HCT116 (cell line): ENCODE measurements around the gene PCDHB14. TPM values are rescaled to one million over a fixed set of nuclear protein-coding genes. Genes with fewer than 3 reads are reported as not detected.

Experiments used
- ATAC-seq: fragments of 200-7000 bp; cut with Tn5 transposase; 2 replicates; pipeline ENCODE4 v1.9.1; 2020; ENCODE audit warnings: mild to moderate bottlenecking, moderate library complexity
- BruUV-seq: library from RNA; stranded (reverse); fragments of 400-500 nt; replicated peaks from 2 replicates; lab custom pipeline; 2021; lab: Mats Ljungman, UMichigan
- CTCF ChIA-PET: fragments of 300-600 bp; sonication (Branson Sonifier 250); formaldehyde crosslinking; loops from one replicate; lab custom pipeline; 2021; ENCODE audit warnings: antibody characterized with exemption; lab: Charles Lee
- POLR2A ChIA-PET: fragments of 300-600, 350-600 bp; sonication (Branson Sonifier 250); formaldehyde crosslinking; loops from one replicate; lab custom pipeline; 2021; ENCODE audit warnings: antibody characterized with exemption; lab: Charles Lee
- RAD21 ChIA-PET, 2 experiments: fragments of 300-600 bp; sonication (Branson Sonifier 250); formaldehyde crosslinking; loops; one replicate each; lab custom pipeline; 2023; ENCODE audit warnings: low total read pairs in 2 of 2; ENCODE audit not compliant: uncharacterized antibody in 2 of 2, unreplicated experiment in 2 of 2, low non-redundant PET in 1 of 2; lab: Charles Lee
- DNase-seq: peaks from one replicate; pipeline ENCODE4 v3.0.0-alpha.2; 2010; ENCODE audit warnings: low read depth, low spot score
- H2AFZ ChIP-seq: fragments of 200-600 bp; shearing (Covaris generic), sonication (generic); 2 replicates; pipeline ENCODE4 v1.6.1; 2017; ENCODE audit warnings: low read depth, mixed run types, mixed read lengths, antibody characterized with exemption, low read length; ENCODE audit not compliant: poor library complexity, severe bottlenecking
- H3K27ac ChIP-seq: 2 replicates; pipeline ENCODE4 v1.5.1; 2012; ENCODE audit warnings: low read depth, low read length
- H3K27me3 ChIP-seq: fragments of 200-600 bp; sonication (generic); 2 replicates; pipeline ENCODE4 v1.6.1; 2016; ENCODE audit warnings: mixed run types, low read length, mixed read lengths; ENCODE audit not compliant: insufficient read depth
- H3K36me3 ChIP-seq, 2 experiments: fragments of 200-500 bp in 1 of 2; fragments of 200-600 bp in 1 of 2; sonication (Bioruptor generic) in 1 of 2; sonication (generic) in 1 of 2; 2 replicates each; pipeline versions ENCODE4 v1.5.1 to v1.6.1; 2014 to 2016; ENCODE audit warnings: low read length in 2 of 2, inconsistent platforms in 1 of 2, mixed read lengths in 1 of 2, mixed run types in 1 of 2; ENCODE audit not compliant: insufficient read depth in 2 of 2, control insufficient read depth in 1 of 2
- H3K4me1 ChIP-seq, 2 experiments: fragments of 200-600 bp in 1 of 2; sonication (generic) in 1 of 2; 2 replicates each; pipeline versions ENCODE4 v1.5.1 to v1.6.1; 2012 to 2017; ENCODE audit warnings: low read length in 2 of 2, inconsistent platforms in 1 of 2, mild to moderate bottlenecking in 1 of 2, mixed read lengths in 1 of 2, mixed run types in 1 of 2, moderate library complexity in 1 of 2; ENCODE audit not compliant: insufficient read depth in 2 of 2, control insufficient read depth in 1 of 2
- H3K4me2 ChIP-seq: fragments of 200-600 bp; sonication (generic); 2 replicates; pipeline ENCODE4 v1.6.1; 2017; ENCODE audit warnings: mixed run types, low read length, mixed read lengths
- H3K4me3 ChIP-seq, 2 experiments: fragments of 200-600 bp in 1 of 2; sonication (generic) in 1 of 2; replicated peaks in 1 of 2; 2 replicates each; pipeline ENCODE4 v1.5.1; 2011 to 2016; ENCODE audit warnings: low read length in 2 of 2, control low read depth in 1 of 2, low read depth in 1 of 2, mild to moderate bottlenecking in 1 of 2, mixed read lengths in 1 of 2, mixed run types in 1 of 2
- H3K79me2 ChIP-seq: fragments of 200-600 bp; sonication (generic); 2 replicates; pipeline ENCODE4 v1.6.1; 2017; ENCODE audit warnings: mild to moderate bottlenecking, mixed run types, low read length, moderate library complexity, mixed read lengths; ENCODE audit not compliant: insufficient read depth
- H3K9ac ChIP-seq: fragments of 200-600 bp; sonication (generic); 2 replicates; pipeline ENCODE4 v1.6.1; 2016; ENCODE audit warnings: low read length, mixed read lengths
- H3K9me2 ChIP-seq: fragments of 200-600 bp; sonication (generic), shearing (Covaris generic); 2 replicates; pipeline ENCODE4 v1.6.1; 2017; ENCODE audit warnings: mixed run types, mild to moderate bottlenecking, moderate library complexity; ENCODE audit not compliant: insufficient read depth
- H3K9me3 ChIP-seq, 2 experiments: fragments of 200-500 bp in 1 of 2; fragments of 200-600 bp in 1 of 2; sonication (Bioruptor generic) in 1 of 2; sonication (generic) in 1 of 2; 2 replicates each; pipeline ENCODE4 v1.6.1; 2014 to 2017; ENCODE audit warnings: low read length in 2 of 2, mixed read lengths in 2 of 2, inconsistent platforms in 1 of 2, low read depth in 1 of 2, mild to moderate bottlenecking in 1 of 2, mixed run types in 1 of 2, moderate library complexity in 1 of 2; ENCODE audit not compliant: control insufficient read depth in 1 of 2, insufficient read depth in 1 of 2
- H4K20me1 ChIP-seq: fragments of 200-600 bp; sonication (generic), shearing (Covaris generic); 2 replicates; pipeline ENCODE4 v1.6.1; 2017; ENCODE audit warnings: mixed run types, mild to moderate bottlenecking, moderate library complexity; ENCODE audit not compliant: insufficient read depth
- CEBPB ChIP-seq: IDR thresholded peaks from 2 replicates; pipeline ENCODE4 v1.6.1; 2012; ENCODE audit warnings: low read depth
- ELF1 ChIP-seq: IDR thresholded peaks from 2 replicates; pipeline ENCODE4 v1.6.1; 2012; ENCODE audit warnings: low read depth, borderline replicate concordance
- EZH2 ChIP-seq: fragments of 200-600 bp; sonication (generic); IDR thresholded peaks from 2 replicates; pipeline ENCODE4 v1.6.1; 2017; ENCODE audit warnings: antibody characterized with exemption, mixed run types
- EZH2phosphoT487 ChIP-seq: fragments of 200-600 bp; IDR thresholded peaks from 2 replicates; pipeline ENCODE4 v1.6.1; 2018; ENCODE audit warnings: antibody characterized with exemption, borderline replicate concordance
- FOSL1 ChIP-seq: IDR thresholded peaks from 2 replicates; pipeline ENCODE4 v1.6.1; 2012; ENCODE audit warnings: low read depth
- RAD21 ChIP-seq: IDR thresholded peaks from 2 replicates; pipeline ENCODE4 v1.6.1; 2012; ENCODE audit warnings: low read depth, mild to moderate bottlenecking
- SIN3A ChIP-seq: IDR thresholded peaks from 2 replicates; pipeline ENCODE4 v1.6.1; 2012; ENCODE audit warnings: low read depth
- SP1 ChIP-seq: IDR thresholded peaks from 2 replicates; pipeline ENCODE4 v1.6.1; 2012; ENCODE audit warnings: low read depth
- SRF ChIP-seq: IDR thresholded peaks from 2 replicates; pipeline ENCODE4 v1.6.1; 2012; ENCODE audit warnings: low read depth
- YY1 ChIP-seq: IDR thresholded peaks from 2 replicates; pipeline ENCODE4 v1.6.1; 2011; ENCODE audit warnings: low read length, low read depth, moderate library complexity, mild to moderate bottlenecking; ENCODE audit not compliant: insufficient replicate concordance; ENCODE audit errors: extremely low read depth
- ZFX ChIP-seq: fragments of 450-650 bp; IDR thresholded peaks from 2 replicates; pipeline ENCODE4 v1.6.1; 2017
- ZNF274 ChIP-seq: fragments of 200-500 bp; sonication (Bioruptor generic); IDR thresholded peaks from 2 replicates; pipeline ENCODE4 v1.6.1; 2014; ENCODE audit warnings: mild to moderate bottlenecking, low read depth, low read length, inconsistent platforms
- intact Hi-C: fragments of 100-400 bp; cut with micrococcal nuclease; formaldehyde crosslinking; loops from 2 replicates; pipeline ENCODE4 v1.10.0; 2022
- total RNA-seq: library from RNA; stranded (reverse); gene quantifications from one replicate; pipeline ENCODE4 v1.2.1, GENCODE V29; 2021; ENCODE audit not compliant: unreplicated experiment
- TF ChIP-seq, protein P1 (sequence below): IDR thresholded peaks from 2 replicates; pipeline ENCODE4 v1.6.1; 2012
- TF ChIP-seq, protein P2 (sequence below), 3 experiments: fragments of 200-600 bp in 1 of 3; sonication (generic) in 1 of 3; IDR thresholded peaks in 2 of 3; conservative IDR thresholded peaks in 1 of 3; 2 replicates each; pipeline ENCODE4 v1.5.1; 2012 to 2017; ENCODE audit warnings: low read depth in 2 of 3, low read length in 2 of 3, antibody characterized with exemption in 1 of 3, borderline replicate concordance in 1 of 3, control low read depth in 1 of 3, mild to moderate bottlenecking in 1 of 3, mixed read lengths in 1 of 3, mixed run types in 1 of 3, moderate library complexity in 1 of 3; ENCODE audit not compliant: insufficient read depth in 1 of 3
- TF ChIP-seq, protein P3 (sequence below): IDR thresholded peaks from 2 replicates; pipeline ENCODE4 v1.6.1; 2012
- TF ChIP-seq, protein P4 (sequence below): IDR thresholded peaks from 2 replicates; pipeline ENCODE4 v1.6.1; 2011; ENCODE audit warnings: mild to moderate bottlenecking, low read length, moderate library complexity; ENCODE audit not compliant: insufficient replicate concordance; ENCODE audit errors: extremely low read depth

PCDHB14 gene
- total RNA-seq, 1 experiment from 2014 or later: 0.27 TPM

DNA sequence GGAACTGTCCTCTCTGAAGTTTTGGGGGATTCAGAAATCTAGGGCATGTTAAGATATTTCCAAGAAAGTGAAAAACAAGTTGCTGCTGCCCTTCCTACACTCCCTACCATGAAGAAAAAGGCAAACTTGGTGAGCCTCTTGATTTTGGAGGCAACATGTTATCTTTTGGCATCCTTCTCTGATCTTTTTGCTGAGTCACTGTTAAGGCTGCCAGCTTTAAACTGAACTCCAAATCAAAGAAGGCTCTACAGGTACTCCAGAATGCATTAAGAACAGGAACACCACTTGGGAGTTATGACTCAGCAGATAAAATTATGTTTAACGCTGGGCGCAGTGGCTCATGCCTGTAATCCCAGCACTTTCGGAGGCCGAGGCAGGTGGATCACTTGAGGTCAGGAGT lies 46.1 kb downstream of the PCDHB14 start:
- TF ChIP-seq YY1 (no peak), FOSL1 (no peak), SRF (no peak), ZNF274 (no peak), ELF1 (no peak), SIN3A (no peak)
- no peak overlapping the region for H3K27ac ChIP-seq
- ATAC-seq (no peak), DNase-seq (no peak)
- intact Hi-C loops: no loop called here
- H2AFZ ChIP-seq: no peak overlapping the region
- CTCF ChIA-PET: no interaction called here
- peaks cover 10 to 16% of the 10 kb centered on the region in 2 experiments; a peak in 2 of 4 replicates for H3K9me3 ChIP-seq
- no peaks in the 10 kb centered on the region for H3K27me3 ChIP-seq
- RAD21 ChIA-PET: no interaction called here
- H3K9ac ChIP-seq: no peak overlapping the region
- no peak overlapping the region for H3K4me3 ChIP-seq
- no TSS peak for BruUV-seq
- H4K20me1 ChIP-seq: no peaks in the 10 kb centered on the region
- H3K4me2 ChIP-seq: no peak overlapping the region
- no peaks in the 10 kb centered on the region for H3K4me1 ChIP-seq
- POLR2A ChIA-PET: no interaction called here
- H3K9me2 ChIP-seq: no peaks in the 10 kb centered on the region
- H3K36me3 ChIP-seq: no peaks in the 10 kb centered on the region
- no peaks in the 10 kb centered on the region for H3K79me2 ChIP-seq

DNA sequence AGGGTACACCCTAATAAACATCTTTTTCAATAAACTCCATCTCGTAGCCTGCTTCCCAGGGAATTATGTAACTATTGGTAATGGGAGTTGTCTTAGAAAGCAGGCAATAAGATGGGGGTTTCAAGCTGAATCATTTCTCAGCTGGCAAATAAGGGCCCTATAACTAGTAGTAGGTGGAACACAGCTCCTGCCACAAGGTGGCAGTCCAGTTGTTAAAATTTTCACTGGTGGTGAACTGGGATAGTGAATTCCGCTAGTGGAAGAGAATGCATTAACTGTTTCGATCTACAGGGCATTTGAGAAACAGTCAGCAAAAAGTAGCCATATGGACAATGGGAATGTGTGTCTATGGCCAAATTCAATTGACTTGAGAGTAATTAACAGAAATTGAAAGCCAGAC lies 49.8 kb downstream of the PCDHB14 start:
- ChIA-PET POLR2A (no interaction called here), CTCF (no interaction called here), RAD21 (no interaction called here)
- intact Hi-C loops: no loop called here
- H3K36me3 ChIP-seq: no peaks in the 10 kb centered on the region
- H3K9me2 ChIP-seq: no peaks in the 10 kb centered on the region
- BruUV-seq: no TSS peak
- no peak overlapping the region for H3K27ac ChIP-seq
- TF ChIP-seq ZFX (no peak), RAD21 (0 out of 2 replicates have a peak, but pooled peaks have one; percentile 19), CEBPB (no peak), SP1 (no peak), EZH2phosphoT487 (no peak), EZH2 (no peak), ZNF274 (no peak)
- TF ChIP-seq, protein P1, sequence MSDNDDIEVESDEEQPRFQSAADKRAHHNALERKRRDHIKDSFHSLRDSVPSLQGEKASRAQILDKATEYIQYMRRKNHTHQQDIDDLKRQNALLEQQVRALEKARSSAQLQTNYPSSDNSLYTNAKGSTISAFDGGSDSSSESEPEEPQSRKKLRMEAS: no peak
- TF ChIP-seq, protein P2, sequence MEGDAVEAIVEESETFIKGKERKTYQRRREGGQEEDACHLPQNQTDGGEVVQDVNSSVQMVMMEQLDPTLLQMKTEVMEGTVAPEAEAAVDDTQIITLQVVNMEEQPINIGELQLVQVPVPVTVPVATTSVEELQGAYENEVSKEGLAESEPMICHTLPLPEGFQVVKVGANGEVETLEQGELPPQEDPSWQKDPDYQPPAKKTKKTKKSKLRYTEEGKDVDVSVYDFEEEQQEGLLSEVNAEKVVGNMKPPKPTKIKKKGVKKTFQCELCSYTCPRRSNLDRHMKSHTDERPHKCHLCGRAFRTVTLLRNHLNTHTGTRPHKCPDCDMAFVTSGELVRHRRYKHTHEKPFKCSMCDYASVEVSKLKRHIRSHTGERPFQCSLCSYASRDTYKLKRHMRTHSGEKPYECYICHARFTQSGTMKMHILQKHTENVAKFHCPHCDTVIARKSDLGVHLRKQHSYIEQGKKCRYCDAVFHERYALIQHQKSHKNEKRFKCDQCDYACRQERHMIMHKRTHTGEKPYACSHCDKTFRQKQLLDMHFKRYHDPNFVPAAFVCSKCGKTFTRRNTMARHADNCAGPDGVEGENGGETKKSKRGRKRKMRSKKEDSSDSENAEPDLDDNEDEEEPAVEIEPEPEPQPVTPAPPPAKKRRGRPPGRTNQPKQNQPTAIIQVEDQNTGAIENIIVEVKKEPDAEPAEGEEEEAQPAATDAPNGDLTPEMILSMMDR (IDR thresholded peaks at IDR 0.05 in 2 of 3, conservative IDR thresholded peaks at IDR 0.05 in 1 of 3; ENCODE audit: borderline replicate concordance in 1 of 3, insufficient read depth in 1 of 3, low read depth in 2 of 3, low read length in 2 of 3): peak in 2 of 3 experiments; percentile 25 to 33; a peak in 2 of 6 replicates
- TF ChIP-seq, protein P3, sequence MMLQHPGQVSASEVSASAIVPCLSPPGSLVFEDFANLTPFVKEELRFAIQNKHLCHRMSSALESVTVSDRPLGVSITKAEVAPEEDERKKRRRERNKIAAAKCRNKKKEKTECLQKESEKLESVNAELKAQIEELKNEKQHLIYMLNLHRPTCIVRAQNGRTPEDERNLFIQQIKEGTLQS: no peak
- TF ChIP-seq, protein P4, sequence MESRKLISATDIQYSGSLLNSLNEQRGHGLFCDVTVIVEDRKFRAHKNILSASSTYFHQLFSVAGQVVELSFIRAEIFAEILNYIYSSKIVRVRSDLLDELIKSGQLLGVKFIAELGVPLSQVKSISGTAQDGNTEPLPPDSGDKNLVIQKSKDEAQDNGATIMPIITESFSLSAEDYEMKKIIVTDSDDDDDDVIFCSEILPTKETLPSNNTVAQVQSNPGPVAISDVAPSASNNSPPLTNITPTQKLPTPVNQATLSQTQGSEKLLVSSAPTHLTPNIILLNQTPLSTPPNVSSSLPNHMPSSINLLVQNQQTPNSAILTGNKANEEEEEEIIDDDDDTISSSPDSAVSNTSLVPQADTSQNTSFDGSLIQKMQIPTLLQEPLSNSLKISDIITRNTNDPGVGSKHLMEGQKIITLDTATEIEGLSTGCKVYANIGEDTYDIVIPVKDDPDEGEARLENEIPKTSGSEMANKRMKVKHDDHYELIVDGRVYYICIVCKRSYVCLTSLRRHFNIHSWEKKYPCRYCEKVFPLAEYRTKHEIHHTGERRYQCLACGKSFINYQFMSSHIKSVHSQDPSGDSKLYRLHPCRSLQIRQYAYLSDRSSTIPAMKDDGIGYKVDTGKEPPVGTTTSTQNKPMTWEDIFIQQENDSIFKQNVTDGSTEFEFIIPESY: no peak
- H3K9me3 ChIP-seq: peaks cover 0 to 5% of the 10 kb centered on the region in 2 experiments; a peak in 2 of 4 replicates
- H2AFZ ChIP-seq: no peak overlapping the region
- H3K4me2 ChIP-seq: no peak overlapping the region
- no peaks in the 10 kb centered on the region for H3K79me2 ChIP-seq
- DNase-seq (no peak), ATAC-seq (no peak; the same call in 1 of the 2 replicates)
- H3K4me1 ChIP-seq: no peaks in the 10 kb centered on the region
- H3K27me3 ChIP-seq: no peaks in the 10 kb centered on the region
- H4K20me1 ChIP-seq: no peaks in the 10 kb centered on the region
- no peak overlapping the region for H3K4me3 ChIP-seq
- H3K9ac ChIP-seq: no peak overlapping the region
